Panc1 (cell line): ENCODE data around the gene BTD.

ENCODE experiments used
- CTCF ChIP-seq: fragments of 450-650 bp; IDR thresholded peaks from 2 replicates; pipeline ENCODE4 v1.5.1; 2017; ENCODE audit warnings: mild to moderate bottlenecking
- POLR2AphosphoS5 ChIP-seq: IDR thresholded peaks from 2 replicates; pipeline ENCODE4 v1.6.1; 2012; ENCODE audit warnings: mild to moderate bottlenecking, low read depth, low read length, moderate library complexity
- SIN3A ChIP-seq: IDR thresholded peaks from 2 replicates; pipeline ENCODE4 v1.6.1; 2012; ENCODE audit warnings: low read depth, mild to moderate bottlenecking, low read length, moderate library complexity, borderline replicate concordance; ENCODE audit not compliant: insufficient read depth
- TCF7L2 ChIP-seq: IDR thresholded peaks from 2 replicates; pipeline ENCODE4 v1.6.1; 2011; ENCODE audit warnings: mild to moderate bottlenecking, low read depth, low read length, inconsistent platforms
- TF ChIP-seq, protein P1 (sequence below), 2 experiments: IDR thresholded peaks; 2 replicates each; pipeline ENCODE4 v1.6.1; 2011 to 2012; ENCODE audit warnings: low read depth in 2 of 2, control low read depth in 1 of 2, low read length in 1 of 2, mild to moderate bottlenecking in 1 of 2, moderate library complexity in 1 of 2; ENCODE audit not compliant: insufficient read depth in 1 of 2

DNA sequence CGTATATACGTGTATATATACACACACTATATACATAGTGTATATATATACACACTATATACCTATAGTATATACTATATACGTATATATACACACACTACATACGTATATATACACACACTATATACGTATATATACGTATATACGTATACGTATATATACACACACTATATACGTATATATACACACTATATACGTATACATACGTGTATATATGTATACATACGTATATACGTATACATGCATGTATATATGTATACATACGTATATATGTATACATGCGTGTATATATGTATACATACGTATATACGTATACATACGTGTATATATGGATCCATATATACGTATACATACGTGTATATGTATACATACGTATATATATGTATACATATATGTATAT is 9.6 kb upstream of the BTD start:
- no peak for TF ChIP-seq CTCF
- TF ChIP-seq, protein P1, sequence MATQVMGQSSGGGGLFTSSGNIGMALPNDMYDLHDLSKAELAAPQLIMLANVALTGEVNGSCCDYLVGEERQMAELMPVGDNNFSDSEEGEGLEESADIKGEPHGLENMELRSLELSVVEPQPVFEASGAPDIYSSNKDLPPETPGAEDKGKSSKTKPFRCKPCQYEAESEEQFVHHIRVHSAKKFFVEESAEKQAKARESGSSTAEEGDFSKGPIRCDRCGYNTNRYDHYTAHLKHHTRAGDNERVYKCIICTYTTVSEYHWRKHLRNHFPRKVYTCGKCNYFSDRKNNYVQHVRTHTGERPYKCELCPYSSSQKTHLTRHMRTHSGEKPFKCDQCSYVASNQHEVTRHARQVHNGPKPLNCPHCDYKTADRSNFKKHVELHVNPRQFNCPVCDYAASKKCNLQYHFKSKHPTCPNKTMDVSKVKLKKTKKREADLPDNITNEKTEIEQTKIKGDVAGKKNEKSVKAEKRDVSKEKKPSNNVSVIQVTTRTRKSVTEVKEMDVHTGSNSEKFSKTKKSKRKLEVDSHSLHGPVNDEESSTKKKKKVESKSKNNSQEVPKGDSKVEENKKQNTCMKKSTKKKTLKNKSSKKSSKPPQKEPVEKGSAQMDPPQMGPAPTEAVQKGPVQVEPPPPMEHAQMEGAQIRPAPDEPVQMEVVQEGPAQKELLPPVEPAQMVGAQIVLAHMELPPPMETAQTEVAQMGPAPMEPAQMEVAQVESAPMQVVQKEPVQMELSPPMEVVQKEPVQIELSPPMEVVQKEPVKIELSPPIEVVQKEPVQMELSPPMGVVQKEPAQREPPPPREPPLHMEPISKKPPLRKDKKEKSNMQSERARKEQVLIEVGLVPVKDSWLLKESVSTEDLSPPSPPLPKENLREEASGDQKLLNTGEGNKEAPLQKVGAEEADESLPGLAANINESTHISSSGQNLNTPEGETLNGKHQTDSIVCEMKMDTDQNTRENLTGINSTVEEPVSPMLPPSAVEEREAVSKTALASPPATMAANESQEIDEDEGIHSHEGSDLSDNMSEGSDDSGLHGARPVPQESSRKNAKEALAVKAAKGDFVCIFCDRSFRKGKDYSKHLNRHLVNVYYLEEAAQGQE (IDR thresholded peaks at IDR 0.05; ENCODE audit: insufficient read depth in 1 of 2, low read depth in 2 of 2, low read length in 1 of 2): no peak
- no peak for TF ChIP-seq POLR2AphosphoS5
- no peak for TF ChIP-seq SIN3A
- no peak for TF ChIP-seq TCF7L2
